Thoracic aorta (tissue), 2 donors: ENCODE results near the gene CCDC85C. TPM values are rescaled to one million over a fixed set of nuclear protein-coding genes. Genes with fewer than 3 reads are reported as not detected.

Source experiments
- ATAC-seq: fragments of 150-250 bp; one replicate; pipeline ENCODE4 v1.8.0; 2017; ENCODE audit warnings: low read depth; ENCODE audit not compliant: insufficient number of reproducible peaks, low FRiP score
- DNase-seq: peaks from one replicate; pipeline ENCODE4 v3.0.0-alpha.2; 2020; ENCODE audit warnings: low spot score
- H3K27ac ChIP-seq, 2 donors: fragments of 200-600 bp; sonication (generic); 1 replicate in 1 of 2; 2 replicates in 1 of 2; pipeline ENCODE4 v1.5.1; 2016; ENCODE audit warnings: mild to moderate bottlenecking in 2 of 2, moderate library complexity in 2 of 2
- H3K27me3 ChIP-seq: fragments of 200-600 bp; sonication (generic); replicated peaks from 2 replicates; pipeline ENCODE4 v1.6.0; 2016; ENCODE audit warnings: mild to moderate bottlenecking; ENCODE audit not compliant: insufficient read depth
- H3K36me3 ChIP-seq: fragments of 200-600 bp; sonication (generic); one replicate; pipeline ENCODE4 v1.5.1; 2016
- H3K4me1 ChIP-seq, 2 donors: fragments of 200-600 bp; sonication (generic); 1 replicate in 1 of 2; 2 replicates in 1 of 2; pipeline versions ENCODE4 v1.5.1 to v1.6.0; 2016; ENCODE audit warnings: low read depth in 2 of 2, mild to moderate bottlenecking in 1 of 2; ENCODE audit not compliant: control insufficient read depth in 1 of 2
- H3K4me3 ChIP-seq: fragments of 200-600 bp; sonication (generic); 2 replicates; pipeline ENCODE4 v1.5.1; 2016; ENCODE audit warnings: mild to moderate bottlenecking
- H3K9me3 ChIP-seq: fragments of 200-600 bp; sonication (generic); 2 replicates; pipeline ENCODE4 v1.5.1; 2016
- CTCF ChIP-seq: fragments of 200-600 bp; sonication (generic); IDR thresholded peaks from one replicate; pipeline ENCODE4 v1.5.1; 2019; ENCODE audit warnings: antibody characterized with exemption
- total RNA-seq, 2 donors: library from RNA; depleted of rRNA; stranded (reverse); fragments of >200 nt; gene quantifications; one replicate each; pipeline versions ENCODE4 v1.1.0 to v1.2.3, GENCODE V29; 2016

Gene CCDC85C
- total RNA-seq, 2 donors from 2014 or later, result 1.5 to 4.1 TPM

GRCh38 chr14:99519347-99519881, 84.6 kb downstream of the CCDC85C start:
- no peak for DNase-seq
- no peak for TF ChIP-seq CTCF
- ATAC-seq, result no peak
- no peak overlapping the region for H3K4me3 ChIP-seq
- no peaks in the 10 kb centered on the region for H3K9me3 ChIP-seq
- no peak overlapping the region for H3K27ac ChIP-seq
- H3K4me1 ChIP-seq, result no peaks in the 10 kb centered on the region
- no peaks in the 10 kb centered on the region for H3K27me3 ChIP-seq
- no peaks in the 10 kb centered on the region for H3K36me3 ChIP-seq

- TF ChIP-seq CTCF, result peak; percentile 91
- H3K4me3 ChIP-seq, result no peak overlapping the region
Observed at GRCh38 chr14:99518441-99519346, 85.3 kb downstream of the CCDC85C start.

GRCh38 chr14:99517643-99518381, 86.2 kb downstream of the CCDC85C start:
- Histone ChIP-seq H3K27ac (no peak overlapping the region), H3K36me3 (no peaks in the 10 kb centered on the region), H3K4me1 (no peaks in the 10 kb centered on the region), H3K4me3 (no peak overlapping the region), H3K9me3 (no peaks in the 10 kb centered on the region), H3K27me3 (no peaks in the 10 kb centered on the region)
- TF ChIP-seq CTCF, result no peak
- ATAC-seq (no peak), DNase-seq (no peak)

More at GRCh38 chr14:99518441-99519346, 85.3 kb downstream of the CCDC85C start:
- no peak for DNase-seq
- ATAC-seq, result no peak
- Histone ChIP-seq H3K9me3 (no peaks in the 10 kb centered on the region), H3K27me3 (no peaks in the 10 kb centered on the region), H3K4me1 (no peaks in the 10 kb centered on the region), H3K36me3 (no peaks in the 10 kb centered on the region), H3K27ac (no peak overlapping the region)

GRCh38 chr14:99516871-99517642, 87.0 kb downstream of the CCDC85C start:
- H3K27ac ChIP-seq, result no peak overlapping the region
- H3K4me1 ChIP-seq, result no peaks in the 10 kb centered on the region
- no peaks in the 10 kb centered on the region for H3K9me3 ChIP-seq
- ATAC-seq, result no peak
- no peak overlapping the region for H3K4me3 ChIP-seq
- TF ChIP-seq CTCF, result no peak
- DNase-seq, result no peak
- H3K27me3 ChIP-seq, result no peaks in the 10 kb centered on the region
- H3K36me3 ChIP-seq, result no peaks in the 10 kb centered on the region
